Nephron (organoid): ENCODE measurements around the gene MSH5.
A peak's percentile ranks its signal among the peaks of the same experiment; 100 is the strongest.

Experiments
- H3K27ac Mint-ChIP-seq, 3 experiments: 2 replicates each; pipeline ENCODE4 v1.8.0; 2020; ENCODE audit warnings: mixed read lengths in 3 of 3, mild to moderate bottlenecking in 2 of 3, moderate library complexity in 1 of 3
- H3K27me3 Mint-ChIP-seq: 2 replicates; pipeline ENCODE4 v1.8.0; 2021; ENCODE audit warnings: low read depth, mild to moderate bottlenecking, moderate library complexity, mixed read lengths
- H3K36me3 Mint-ChIP-seq: 2 replicates; pipeline ENCODE4 v1.8.0; 2020; ENCODE audit warnings: low read depth, mixed read lengths
- H3K4me1 Mint-ChIP-seq: 2 replicates; pipeline ENCODE4 v1.8.0; 2020; ENCODE audit warnings: mixed read lengths
- H3K4me3 Mint-ChIP-seq, 3 experiments: 2 replicates each; pipeline ENCODE4 v1.8.0; 2020; ENCODE audit warnings: mild to moderate bottlenecking in 3 of 3, mixed read lengths in 3 of 3, moderate library complexity in 2 of 3
- H3K9me3 Mint-ChIP-seq: 2 replicates; pipeline ENCODE4 v1.8.0; 2020; ENCODE audit warnings: mixed read lengths
- CTCF ChIP-seq, 3 experiments: fragments of 200-600 bp; sonication (generic); IDR thresholded peaks; one replicate each; pipeline ENCODE4 v1.5.0; 2021; ENCODE audit warnings: antibody characterized with exemption in 3 of 3; ENCODE audit not compliant: unreplicated experiment in 3 of 3

The MSH5 gene

GRCh38 chr6:31811645-31812044 is 71.8 kb downstream of the MSH5 start:
- no peaks in the 10 kb centered on the region for H3K27me3 Mint-ChIP-seq
- peak overlapping the region in 1 of 3 experiments; percentile 62 for H3K27ac Mint-ChIP-seq
- TF ChIP-seq CTCF (IDR thresholded peaks at IDR 0.05; ENCODE audit: unreplicated experiment in 3 of 3), result no peak
- H3K9me3 Mint-ChIP-seq, result peaks cover 5% of the 10 kb centered on the region
- peaks cover 16% of the 10 kb centered on the region for H3K4me1 Mint-ChIP-seq
- peaks cover 5% of the 10 kb centered on the region for H3K36me3 Mint-ChIP-seq
- H3K4me3 Mint-ChIP-seq, result no peak overlapping the region
